H9 (cell line): ENCODE data around the gene UST. TPM values are rescaled to one million over a fixed set of nuclear protein-coding genes. Genes with fewer than 3 reads are reported as not detected.

ENCODE experiments used
- DNase-seq: peaks from one replicate; pipeline ENCODE4 v3.0.0-alpha.2; 2017
- H2AFZ ChIP-seq: one replicate; pipeline ENCODE4 v1.6.1; 2013; ENCODE audit warnings: mild to moderate bottlenecking, low read length, control low read depth, moderate library complexity
- H2AK5ac ChIP-seq: 2 replicates; pipeline ENCODE4 v1.6.1; 2013; ENCODE audit warnings: low read length, control low read depth, mixed read lengths; ENCODE audit not compliant: insufficient read length
- H2BK120ac ChIP-seq: one replicate; pipeline ENCODE4 v1.6.1; 2013; ENCODE audit warnings: low read depth, mild to moderate bottlenecking, low read length, control low read depth, inconsistent platforms; ENCODE audit not compliant: poor library complexity, severe bottlenecking
- H2BK12ac ChIP-seq: 2 replicates; pipeline ENCODE4 v1.6.1; 2013; ENCODE audit warnings: low read length, control low read depth, mixed read lengths, low read depth; ENCODE audit not compliant: insufficient read length
- H2BK15ac ChIP-seq: 2 replicates; pipeline ENCODE4 v1.6.1; 2013; ENCODE audit warnings: low read depth, low read length, control low read depth
- H2BK20ac ChIP-seq: one replicate; pipeline ENCODE4 v1.6.1; 2013; ENCODE audit warnings: low read depth, mild to moderate bottlenecking, low read length, control low read depth, inconsistent platforms; ENCODE audit not compliant: poor library complexity, severe bottlenecking
- H2BK5ac ChIP-seq: 2 replicates; pipeline ENCODE4 v1.6.1; 2013; ENCODE audit warnings: low read length, control low read depth, mixed read lengths; ENCODE audit not compliant: insufficient read length
- H3K14ac ChIP-seq: 2 replicates; pipeline ENCODE4 v1.6.1; 2013; ENCODE audit warnings: low read length, control low read depth; ENCODE audit not compliant: insufficient read depth
- H3K18ac ChIP-seq: 2 replicates; pipeline ENCODE4 v1.6.1; 2013; ENCODE audit warnings: low read depth, mild to moderate bottlenecking, mixed read lengths, low read length, control low read depth; ENCODE audit not compliant: insufficient read length
- H3K23ac ChIP-seq: 2 replicates; pipeline ENCODE4 v1.6.1; 2013; ENCODE audit warnings: low read length, control low read depth, mixed read lengths, low read depth; ENCODE audit not compliant: insufficient read length
- H3K23me2 ChIP-seq: 2 replicates; pipeline ENCODE4 v1.6.1; 2013; ENCODE audit warnings: low read depth, mild to moderate bottlenecking, mixed read lengths, low read length, control low read depth; ENCODE audit not compliant: insufficient read length, poor library complexity, severe bottlenecking
- H3K27ac ChIP-seq: 2 replicates; pipeline ENCODE4 v1.5.1; 2013; ENCODE audit warnings: low read length, control low read depth, mixed read lengths, low read depth; ENCODE audit not compliant: insufficient read length
- H3K27me3 ChIP-seq: 2 replicates; pipeline ENCODE4 v1.6.1; 2013; ENCODE audit warnings: low read length, control low read depth, inconsistent platforms; ENCODE audit not compliant: insufficient read depth
- H3K4ac ChIP-seq: 2 replicates; pipeline ENCODE4 v1.6.1; 2013; ENCODE audit warnings: low read depth, mild to moderate bottlenecking, control low read depth, inconsistent platforms, low read length, moderate library complexity
- H3K4me1 ChIP-seq: 2 replicates; pipeline ENCODE4 v1.6.1; 2013; ENCODE audit warnings: low read length, control low read depth, inconsistent platforms; ENCODE audit not compliant: insufficient read depth
- H3K4me2 ChIP-seq: 2 replicates; pipeline ENCODE4 v1.6.1; 2013; ENCODE audit warnings: low read length, control low read depth, mixed read lengths; ENCODE audit not compliant: insufficient read length, insufficient read depth
- H3K56ac ChIP-seq: 2 replicates; pipeline ENCODE4 v1.6.1; 2013; ENCODE audit warnings: low read depth, mild to moderate bottlenecking, mixed read lengths, low read length, control low read depth; ENCODE audit not compliant: insufficient read length
- H3K79me1 ChIP-seq: 2 replicates; pipeline ENCODE4 v1.6.1; 2013; ENCODE audit warnings: low read depth, mild to moderate bottlenecking, moderate library complexity, low read length, control low read depth, inconsistent platforms; ENCODE audit not compliant: insufficient read depth, poor library complexity, severe bottlenecking
- H3K79me2 ChIP-seq: 2 replicates; pipeline ENCODE4 v1.6.1; 2013; ENCODE audit warnings: low read length, control low read depth, inconsistent platforms; ENCODE audit not compliant: insufficient read depth
- H3K9ac ChIP-seq: 2 replicates; pipeline ENCODE4 v1.6.1; 2013; ENCODE audit warnings: low read length, control low read depth, mixed read lengths; ENCODE audit not compliant: insufficient read length; ENCODE audit errors: extremely low read depth
- H3K9me3 ChIP-seq: one replicate; pipeline ENCODE4 v1.6.1; 2013; ENCODE audit warnings: low read depth, low read length, inconsistent platforms; ENCODE audit not compliant: control insufficient read depth
- H3T11ph ChIP-seq: one replicate; pipeline ENCODE4 v1.6.1; 2013; ENCODE audit warnings: mild to moderate bottlenecking, low read length, control low read depth, inconsistent platforms
- H4K20me1 ChIP-seq: one replicate; pipeline ENCODE4 v1.6.1; 2013; ENCODE audit not compliant: control insufficient read depth, insufficient read length, insufficient read depth
- H4K5ac ChIP-seq: 2 replicates; pipeline ENCODE4 v1.6.1; 2013; ENCODE audit warnings: low read depth, mild to moderate bottlenecking, mixed read lengths, low read length, control low read depth; ENCODE audit not compliant: insufficient read length
- H4K8ac ChIP-seq: replicated peaks from 2 replicates; pipeline ENCODE4 v1.6.1; 2013; ENCODE audit warnings: low read length, control low read depth, mixed read lengths, low read depth; ENCODE audit not compliant: insufficient read length
- H4K91ac ChIP-seq: 2 replicates; pipeline ENCODE4 v1.6.1; 2013; ENCODE audit warnings: low read depth, mild to moderate bottlenecking, moderate library complexity, mixed read lengths, low read length, control low read depth; ENCODE audit not compliant: insufficient read length
- H3K27ac Mint-ChIP-seq, 3 experiments: 2 replicates in 2 of 3; 3 replicates in 1 of 3; pipeline ENCODE4 v1.8.0; 2020 to 2021; ENCODE audit warnings: mixed read lengths in 3 of 3, mild to moderate bottlenecking in 1 of 3, moderate library complexity in 1 of 3
- H3K27me3 Mint-ChIP-seq: 2 replicates; pipeline ENCODE4 v1.8.0; 2021; ENCODE audit warnings: low read depth, mild to moderate bottlenecking, moderate library complexity, mixed read lengths
- H3K36me3 Mint-ChIP-seq, 3 experiments: 2 replicates in 2 of 3; 3 replicates in 1 of 3; pipeline ENCODE4 v1.8.0; 2020 to 2021; ENCODE audit warnings: low read depth in 3 of 3, mixed read lengths in 3 of 3; ENCODE audit not compliant: insufficient read depth in 1 of 3
- H3K4me1 Mint-ChIP-seq, 2 experiments: 2 replicates each; pipeline ENCODE4 v1.8.0; 2020; ENCODE audit warnings: mixed read lengths in 2 of 2
- H3K4me3 Mint-ChIP-seq, 2 experiments: 2 replicates in 1 of 2; 3 replicates in 1 of 2; pipeline ENCODE4 v1.8.0; 2020 to 2021; ENCODE audit warnings: mild to moderate bottlenecking in 2 of 2, mixed read lengths in 2 of 2, moderate library complexity in 1 of 2
- H3K9me3 Mint-ChIP-seq, 2 experiments: 2 replicates in 1 of 2; 3 replicates in 1 of 2; pipeline ENCODE4 v1.8.0; 2020; ENCODE audit warnings: mild to moderate bottlenecking in 2 of 2, mixed read lengths in 2 of 2, moderate library complexity in 1 of 2
- CTCF ChIP-seq: fragments of 200-600 bp; sonication (generic); conservative IDR thresholded peaks from 3 replicates; pipeline ENCODE4 v1.8.0; 2021; ENCODE audit warnings: antibody characterized with exemption, mild to moderate bottlenecking
- WGBS: extraction: QIAGEN DNeasy Blood & Tissue Kit; methylation state at CpG from one replicate; pipeline ENCODE4 v1.1.7; 2013; ENCODE audit warnings: missing lambda C conversion rate, low lambda C conversion rate, mixed read lengths; ENCODE audit not compliant: insufficient read length; ENCODE audit errors: extremely low coverage; 5-methylcytosine and 5-hydroxymethylcytosine counted together
- total RNA-seq: library from RNA; stranded (reverse); gene quantifications from 2 replicates; pipeline ENCODE4 v1.2.1, GENCODE V29; 2021

The UST gene
- total RNA-seq, 1 experiment from 2014 or later: 14.4 TPM

DNA sequence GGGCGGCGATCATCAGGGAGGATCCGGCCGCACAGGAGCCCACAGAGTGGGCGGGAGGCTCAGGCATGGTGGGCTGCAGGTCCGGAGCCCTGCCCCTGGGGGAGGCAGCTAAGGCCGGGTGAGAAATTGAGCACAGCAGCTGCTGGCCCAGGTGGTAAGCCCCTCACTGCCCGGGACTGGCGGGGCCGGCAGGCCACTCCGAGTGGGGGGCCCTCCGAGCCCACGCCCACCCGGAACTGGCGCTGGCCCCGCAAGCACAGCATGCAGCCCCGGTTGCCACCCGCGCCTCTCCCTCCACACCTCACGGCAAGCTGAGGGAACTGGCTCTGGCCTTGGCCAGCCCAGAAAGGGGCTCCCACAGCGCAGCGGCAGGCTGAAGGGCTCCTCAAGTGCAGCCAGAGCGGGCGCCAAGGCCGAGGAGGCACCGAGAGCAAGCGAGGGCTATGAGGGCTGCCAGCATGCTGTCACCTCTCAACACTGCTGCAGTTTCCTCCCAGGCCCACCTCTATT is 48.1 kb upstream of the UST start:
- Histone ChIP-seq H2BK15ac (no peak overlapping the region), H4K20me1 (no peaks in the 10 kb centered on the region), H4K8ac (no peak overlapping the region), H2BK20ac (no peak overlapping the region), H3K23me2 (no peaks in the 10 kb centered on the region), H3K4me1 (no peaks in the 10 kb centered on the region), H3K4ac (no peak overlapping the region), H2BK5ac (no peak overlapping the region), H3K14ac (no peak overlapping the region), H4K91ac (no peak overlapping the region), H3K79me2 (no peaks in the 10 kb centered on the region), H4K5ac (no peak overlapping the region), H3K79me1 (no peaks in the 10 kb centered on the region), H2BK120ac (no peak overlapping the region), H3K4me2 (no peak overlapping the region), H3K27ac (no peak overlapping the region), H3K56ac (no peak overlapping the region), H2AK5ac (no peak overlapping the region), H2AFZ (no peak overlapping the region), H3K18ac (no peak overlapping the region), H3K9me3 (no peaks in the 10 kb centered on the region), H3K9ac (no peak overlapping the region), H3T11ph (no peak overlapping the region), H3K23ac (no peak overlapping the region), H2BK12ac (no peak overlapping the region), H3K27me3 (no peaks in the 10 kb centered on the region)
- Mint-ChIP-seq H3K36me3 (peaks cover 3 to 11% (median 6%) of the 10 kb centered on the region in 3 experiments; a peak in 5 of 7 replicates), H3K9me3 (peaks cover 7 to 15% of the 10 kb centered on the region in 2 experiments; a peak in 4 of 5 replicates), H3K27ac (no peak overlapping the region), H3K4me3 (no peak overlapping the region), H3K4me1 (peaks cover 3 to 4% of the 10 kb centered on the region in 2 experiments), H3K27me3 (peaks cover 3% of the 10 kb centered on the region; the same call in 1 of the 2 replicates)
- no peak for DNase-seq
- no CpG with 5 or more reads among the region's 27 CpGs for WGBS
- no peak for TF ChIP-seq CTCF
